ENCODE results near the gene ATOH8. TPM values are rescaled to one million over a fixed set of nuclear protein-coding genes. Genes with fewer than 3 reads are reported as not detected.

Gene ATOH8
- total RNA-seq, 1 donor from 2014 or later = 1.9 TPM

DNA sequence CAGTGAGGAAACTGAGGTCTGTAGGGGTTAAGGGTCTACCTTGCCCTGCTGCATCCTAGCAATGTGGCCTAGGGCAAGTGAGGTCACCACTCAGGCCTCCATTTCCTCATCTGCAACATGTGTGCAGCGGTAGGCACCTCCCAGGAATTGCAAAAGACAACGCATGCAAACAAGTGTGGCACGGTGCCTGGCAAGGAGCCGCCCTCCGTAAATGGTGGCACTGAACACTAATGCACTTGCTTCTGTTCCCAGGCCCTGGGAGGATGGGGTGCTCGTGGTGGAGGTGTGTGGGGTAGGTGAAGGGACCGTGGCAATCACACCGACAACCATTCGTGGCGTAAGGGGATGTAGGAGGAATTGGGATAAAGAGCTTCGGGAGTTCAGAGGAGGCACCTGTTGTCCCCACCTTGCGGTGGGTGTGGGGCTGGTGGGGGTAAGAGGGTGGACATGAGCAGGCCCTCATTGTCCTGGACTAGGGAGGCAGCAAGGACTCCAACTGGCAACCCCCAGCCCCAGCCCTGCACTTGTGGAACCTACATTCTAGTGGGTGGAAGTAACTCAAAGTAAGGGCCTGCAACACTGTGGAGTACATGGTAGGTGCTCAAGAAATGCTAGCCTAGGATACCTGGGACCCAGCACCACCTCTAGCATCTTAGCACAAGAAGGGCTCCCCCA lies 26.0 kb downstream of the ATOH8 start:
- H3K79me2 ChIP-seq (ENCODE audit: insufficient read depth, low read length) = no peaks in the 10 kb centered on the region
- Mint-ChIP-seq H3K9me3 (ENCODE audit: unreplicated experiment) (peaks cover 1% of the 10 kb centered on the region), H3K27ac (ENCODE audit: unreplicated experiment) (no peak overlapping the region), H3K36me3 (ENCODE audit: low read depth, unreplicated experiment) (no peaks in the 10 kb centered on the region), H3K4me1 (ENCODE audit: low read depth, unreplicated experiment) (no peaks in the 10 kb centered on the region), H3K27me3 (ENCODE audit: low read depth, unreplicated experiment) (peaks cover 54% of the 10 kb centered on the region), H3K4me3 (ENCODE audit: unreplicated experiment) (no peak overlapping the region)
- H3K4me3 ChIP-seq (ENCODE audit: insufficient read depth, low read depth, low read length) = no peak overlapping the region
- no peaks in the 10 kb centered on the region for H3K36me3 ChIP-seq (ENCODE audit: insufficient read depth, low read length)
- TF ChIP-seq EZH2 (IDR thresholded peaks at IDR 0.05; ENCODE audit: insufficient read depth, low read length) = no peak
- TF ChIP-seq, protein P1, sequence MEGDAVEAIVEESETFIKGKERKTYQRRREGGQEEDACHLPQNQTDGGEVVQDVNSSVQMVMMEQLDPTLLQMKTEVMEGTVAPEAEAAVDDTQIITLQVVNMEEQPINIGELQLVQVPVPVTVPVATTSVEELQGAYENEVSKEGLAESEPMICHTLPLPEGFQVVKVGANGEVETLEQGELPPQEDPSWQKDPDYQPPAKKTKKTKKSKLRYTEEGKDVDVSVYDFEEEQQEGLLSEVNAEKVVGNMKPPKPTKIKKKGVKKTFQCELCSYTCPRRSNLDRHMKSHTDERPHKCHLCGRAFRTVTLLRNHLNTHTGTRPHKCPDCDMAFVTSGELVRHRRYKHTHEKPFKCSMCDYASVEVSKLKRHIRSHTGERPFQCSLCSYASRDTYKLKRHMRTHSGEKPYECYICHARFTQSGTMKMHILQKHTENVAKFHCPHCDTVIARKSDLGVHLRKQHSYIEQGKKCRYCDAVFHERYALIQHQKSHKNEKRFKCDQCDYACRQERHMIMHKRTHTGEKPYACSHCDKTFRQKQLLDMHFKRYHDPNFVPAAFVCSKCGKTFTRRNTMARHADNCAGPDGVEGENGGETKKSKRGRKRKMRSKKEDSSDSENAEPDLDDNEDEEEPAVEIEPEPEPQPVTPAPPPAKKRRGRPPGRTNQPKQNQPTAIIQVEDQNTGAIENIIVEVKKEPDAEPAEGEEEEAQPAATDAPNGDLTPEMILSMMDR (IDR thresholded peaks at IDR 0.05; ENCODE audit: insufficient read depth, low read depth, low read length) = no peak
- H3K27ac ChIP-seq (ENCODE audit: low read depth, low read length) = no peak overlapping the region
- H4K20me1 ChIP-seq (ENCODE audit: insufficient read depth, low read length) = peaks cover 12% of the 10 kb centered on the region
- H3K4me1 ChIP-seq (ENCODE audit: insufficient read depth, low read length) = peaks cover 3% of the 10 kb centered on the region
- DNase-seq (ENCODE audit: low read depth) (no peak), FAIRE-seq (no peak)
- H3K27me3 ChIP-seq (ENCODE audit: insufficient read depth, low read length) = no peaks in the 10 kb centered on the region
- H3K9me3 ChIP-seq (ENCODE audit: insufficient read depth, low read depth, low read length) = no peaks in the 10 kb centered on the region
- no peak overlapping the region for H2AFZ ChIP-seq (ENCODE audit: low read depth, low read length)
- H3K4me2 ChIP-seq (ENCODE audit: low read length) = no peak overlapping the region
- no peak overlapping the region for H3K9ac ChIP-seq (ENCODE audit: low read length)

DNA sequence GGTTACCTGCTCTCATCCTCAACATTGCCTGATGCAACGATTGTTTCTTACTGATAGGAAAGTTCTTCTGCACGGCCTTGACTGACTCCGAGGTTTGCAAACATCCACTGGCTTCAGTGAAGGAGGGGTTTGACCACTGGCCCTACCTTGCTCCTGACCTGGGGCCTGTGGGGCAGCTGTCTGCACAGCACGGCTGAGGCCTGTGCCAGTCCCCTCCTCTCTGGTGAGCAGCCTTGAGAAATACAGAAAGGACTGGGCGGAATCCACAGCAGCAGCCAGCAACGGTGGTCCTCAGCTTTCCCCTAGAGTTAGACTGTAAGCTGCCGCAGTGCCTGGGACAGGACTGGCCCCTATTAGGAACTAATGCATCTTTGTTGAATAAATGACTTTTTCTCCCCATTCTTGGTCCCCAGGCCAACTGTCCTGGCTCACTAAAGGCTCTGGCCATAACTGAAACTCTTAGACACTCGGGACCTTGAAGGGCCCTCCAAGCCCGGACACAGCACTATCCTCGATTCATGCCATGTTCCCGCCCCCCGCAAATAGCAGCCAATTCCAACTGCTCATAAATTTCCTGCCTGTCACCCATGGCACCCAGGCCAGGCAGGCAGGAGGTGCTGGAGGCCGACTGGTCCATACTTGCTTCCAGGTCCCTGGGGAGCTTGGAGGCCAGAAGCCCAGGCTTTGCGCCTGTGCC lies 26.7 kb downstream of the ATOH8 start:
- no peak overlapping the region for H3K4me2 ChIP-seq (ENCODE audit: low read length)
- no peaks in the 10 kb centered on the region for H3K9me3 ChIP-seq (ENCODE audit: insufficient read depth, low read depth, low read length)
- Mint-ChIP-seq H3K27me3 (ENCODE audit: low read depth, unreplicated experiment) (peaks cover 54% of the 10 kb centered on the region), H3K4me1 (ENCODE audit: low read depth, unreplicated experiment) (no peaks in the 10 kb centered on the region), H3K9me3 (ENCODE audit: unreplicated experiment) (peaks cover 1% of the 10 kb centered on the region), H3K4me3 (ENCODE audit: unreplicated experiment) (no peak overlapping the region), H3K27ac (ENCODE audit: unreplicated experiment) (no peak overlapping the region), H3K36me3 (ENCODE audit: low read depth, unreplicated experiment) (no peaks in the 10 kb centered on the region)
- H3K4me3 ChIP-seq (ENCODE audit: insufficient read depth, low read depth, low read length) = no peak overlapping the region
- peaks cover 13% of the 10 kb centered on the region for H4K20me1 ChIP-seq (ENCODE audit: insufficient read depth, low read length)
- no peak overlapping the region for H3K9ac ChIP-seq (ENCODE audit: low read length)
- no peaks in the 10 kb centered on the region for H3K79me2 ChIP-seq (ENCODE audit: insufficient read depth, low read length)
- DNase-seq (ENCODE audit: low read depth) (no peak), FAIRE-seq (no peak)
- H3K27me3 ChIP-seq (ENCODE audit: insufficient read depth, low read length) = no peaks in the 10 kb centered on the region
- TF ChIP-seq, protein P1 (IDR thresholded peaks at IDR 0.05; ENCODE audit: insufficient read depth, low read depth, low read length) = no peak
- no peak for TF ChIP-seq EZH2 (IDR thresholded peaks at IDR 0.05; ENCODE audit: insufficient read depth, low read length)
- H3K27ac ChIP-seq (ENCODE audit: low read depth, low read length) = no peak overlapping the region
- H3K36me3 ChIP-seq (ENCODE audit: insufficient read depth, low read length) = no peaks in the 10 kb centered on the region
- peaks cover 10% of the 10 kb centered on the region for H3K4me1 ChIP-seq (ENCODE audit: insufficient read depth, low read length)
- no peak overlapping the region for H2AFZ ChIP-seq (ENCODE audit: low read depth, low read length)

DNA sequence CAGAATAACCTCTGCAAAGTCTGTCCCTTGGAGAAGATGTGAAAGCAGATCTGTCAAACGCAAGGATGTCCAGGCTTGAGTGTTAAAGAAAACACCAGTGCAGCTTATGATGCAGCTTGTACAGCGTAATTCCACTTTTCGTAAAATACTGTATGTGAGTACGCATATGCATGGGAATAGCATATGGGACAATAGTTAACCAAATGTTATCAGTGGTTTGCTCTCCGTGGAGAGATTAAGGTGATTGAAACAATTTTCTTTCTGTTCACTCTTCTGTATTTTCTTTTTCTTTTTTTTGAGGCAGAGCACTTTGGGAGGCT lies 27.2 kb downstream of the ATOH8 start:
- H3K27ac Mint-ChIP-seq (ENCODE audit: unreplicated experiment) = no peak overlapping the region
- no peak overlapping the region for H3K27ac ChIP-seq (ENCODE audit: low read depth, low read length)
- no peak overlapping the region for H2AFZ ChIP-seq (ENCODE audit: low read depth, low read length)
- H3K36me3 ChIP-seq (ENCODE audit: insufficient read depth, low read length) = no peaks in the 10 kb centered on the region
- H3K4me3 Mint-ChIP-seq (ENCODE audit: unreplicated experiment) = no peak overlapping the region
- no peak overlapping the region for H3K4me2 ChIP-seq (ENCODE audit: low read length)
- H3K4me1 ChIP-seq (ENCODE audit: insufficient read depth, low read length) = peaks cover 15% of the 10 kb centered on the region
- no peaks in the 10 kb centered on the region for H3K27me3 ChIP-seq (ENCODE audit: insufficient read depth, low read length)
- FAIRE-seq = no peak
- no peak for DNase-seq (ENCODE audit: low read depth)
- H3K9me3 Mint-ChIP-seq (ENCODE audit: unreplicated experiment) = no peaks in the 10 kb centered on the region
- H3K4me3 ChIP-seq (ENCODE audit: insufficient read depth, low read depth, low read length) = no peak overlapping the region
- no peaks in the 10 kb centered on the region for H3K79me2 ChIP-seq (ENCODE audit: insufficient read depth, low read length)
- H3K9ac ChIP-seq (ENCODE audit: low read length) = no peak overlapping the region
- peaks cover 2% of the 10 kb centered on the region for H3K4me1 Mint-ChIP-seq (ENCODE audit: low read depth, unreplicated experiment)
- no peaks in the 10 kb centered on the region for H3K9me3 ChIP-seq (ENCODE audit: insufficient read depth, low read depth, low read length)
- peaks cover 60% of the 10 kb centered on the region for H3K27me3 Mint-ChIP-seq (ENCODE audit: low read depth, unreplicated experiment)
- H4K20me1 ChIP-seq (ENCODE audit: insufficient read depth, low read length) = peaks cover 18% of the 10 kb centered on the region
- H3K36me3 Mint-ChIP-seq (ENCODE audit: low read depth, unreplicated experiment) = no peaks in the 10 kb centered on the region
- no peak for TF ChIP-seq EZH2 (IDR thresholded peaks at IDR 0.05; ENCODE audit: insufficient read depth, low read length)
- TF ChIP-seq, protein P1 (IDR thresholded peaks at IDR 0.05; ENCODE audit: insufficient read depth, low read depth, low read length) = no peak
